ENCODE results near the gene MTERF4. TPM values are rescaled to one million over a fixed set of nuclear protein-coding genes. Genes with fewer than 3 reads are reported as not detected.

The MTERF4 gene
- total RNA-seq, 2 donors from 2014 or later, result 33.2 to 42.5 TPM

DNA sequence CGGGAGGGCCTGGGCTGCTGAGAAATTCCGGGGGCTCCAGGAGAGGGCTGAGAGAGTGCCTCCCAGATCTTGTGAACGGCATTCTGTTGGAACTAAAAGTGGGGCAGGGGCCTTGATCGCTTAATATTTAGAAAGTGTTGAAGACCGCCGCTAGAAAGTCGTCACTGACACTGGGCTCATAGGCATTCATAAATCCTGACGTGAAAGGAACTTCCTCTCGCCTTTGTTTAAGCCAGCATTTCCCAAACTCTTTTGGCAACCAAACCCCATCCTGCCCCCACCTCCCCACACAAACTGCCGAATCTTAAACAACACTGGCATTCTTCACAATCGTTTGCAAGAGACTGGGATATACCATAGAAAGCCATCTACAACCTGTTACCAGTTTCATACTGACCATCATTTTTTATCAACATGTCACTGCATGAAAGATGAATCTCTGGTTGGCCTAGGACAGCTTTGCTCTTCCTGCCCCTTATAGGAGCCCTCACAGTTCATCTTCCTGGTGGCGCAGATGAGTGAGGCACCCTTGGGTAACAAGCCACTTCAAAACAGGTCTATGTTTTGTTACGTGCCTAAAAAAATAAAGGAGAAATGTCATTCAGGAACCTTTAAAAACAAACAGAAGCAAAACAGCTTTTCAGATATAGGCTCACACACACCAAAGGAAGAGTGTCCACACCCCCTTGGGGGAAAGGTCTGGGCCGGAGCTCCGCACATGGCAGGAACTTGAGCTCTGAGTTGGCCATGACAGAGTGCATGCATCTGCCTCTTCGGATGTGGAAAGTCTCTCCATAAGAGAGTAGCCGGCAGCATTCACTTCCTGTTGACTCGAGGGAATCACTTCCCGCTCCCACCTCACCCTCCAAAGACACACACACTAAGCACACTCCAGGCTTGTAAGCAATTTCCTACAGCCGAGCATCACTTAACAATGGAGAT is 13.0 kb downstream of the MTERF4 start:
- H3K27me3 Mint-ChIP-seq (ENCODE audit: insufficient read depth), result no peaks in the 10 kb centered on the region
- DNase-seq, result no peak
- peaks cover 68% of the 10 kb centered on the region for H3K36me3 Mint-ChIP-seq (ENCODE audit: low read depth)
- TF ChIP-seq, protein P1, sequence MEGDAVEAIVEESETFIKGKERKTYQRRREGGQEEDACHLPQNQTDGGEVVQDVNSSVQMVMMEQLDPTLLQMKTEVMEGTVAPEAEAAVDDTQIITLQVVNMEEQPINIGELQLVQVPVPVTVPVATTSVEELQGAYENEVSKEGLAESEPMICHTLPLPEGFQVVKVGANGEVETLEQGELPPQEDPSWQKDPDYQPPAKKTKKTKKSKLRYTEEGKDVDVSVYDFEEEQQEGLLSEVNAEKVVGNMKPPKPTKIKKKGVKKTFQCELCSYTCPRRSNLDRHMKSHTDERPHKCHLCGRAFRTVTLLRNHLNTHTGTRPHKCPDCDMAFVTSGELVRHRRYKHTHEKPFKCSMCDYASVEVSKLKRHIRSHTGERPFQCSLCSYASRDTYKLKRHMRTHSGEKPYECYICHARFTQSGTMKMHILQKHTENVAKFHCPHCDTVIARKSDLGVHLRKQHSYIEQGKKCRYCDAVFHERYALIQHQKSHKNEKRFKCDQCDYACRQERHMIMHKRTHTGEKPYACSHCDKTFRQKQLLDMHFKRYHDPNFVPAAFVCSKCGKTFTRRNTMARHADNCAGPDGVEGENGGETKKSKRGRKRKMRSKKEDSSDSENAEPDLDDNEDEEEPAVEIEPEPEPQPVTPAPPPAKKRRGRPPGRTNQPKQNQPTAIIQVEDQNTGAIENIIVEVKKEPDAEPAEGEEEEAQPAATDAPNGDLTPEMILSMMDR (conservative IDR thresholded peaks at IDR 0.05), result no peak
- Histone ChIP-seq H3K9ac (ENCODE audit: extremely low read depth, low read length, poor library complexity, severe bottlenecking) (no peak overlapping the region), H3K27ac (ENCODE audit: low read depth, low read length) (no peak overlapping the region), H3K36me3 (ENCODE audit: control insufficient read depth, insufficient read depth, low read length) (peaks cover 63% of the 10 kb centered on the region), H3K9me3 (ENCODE audit: control insufficient read depth, low read length) (no peaks in the 10 kb centered on the region), H3K4me3 (ENCODE audit: low read length) (no peak overlapping the region), H3K4me1 (ENCODE audit: control insufficient read depth, insufficient read depth, low read length) (peaks cover 3% of the 10 kb centered on the region), H3K27me3 (ENCODE audit: control insufficient read depth, insufficient read depth, low read length, poor library complexity, severe bottlenecking) (no peaks in the 10 kb centered on the region)
- 88 to 89% methylated on average over 18 to 20 of the region's 20 CpGs for WGBS, 2 experiments (ENCODE audit: insufficient coverage in 1 of 2, insufficient read length in 1 of 2)
- H3K27ac Mint-ChIP-seq, result no peak overlapping the region
- H3K9me3 Mint-ChIP-seq, result no peaks in the 10 kb centered on the region
- no peak overlapping the region for H3K4me3 Mint-ChIP-seq
- peaks cover 11% of the 10 kb centered on the region for H3K4me1 Mint-ChIP-seq

DNA sequence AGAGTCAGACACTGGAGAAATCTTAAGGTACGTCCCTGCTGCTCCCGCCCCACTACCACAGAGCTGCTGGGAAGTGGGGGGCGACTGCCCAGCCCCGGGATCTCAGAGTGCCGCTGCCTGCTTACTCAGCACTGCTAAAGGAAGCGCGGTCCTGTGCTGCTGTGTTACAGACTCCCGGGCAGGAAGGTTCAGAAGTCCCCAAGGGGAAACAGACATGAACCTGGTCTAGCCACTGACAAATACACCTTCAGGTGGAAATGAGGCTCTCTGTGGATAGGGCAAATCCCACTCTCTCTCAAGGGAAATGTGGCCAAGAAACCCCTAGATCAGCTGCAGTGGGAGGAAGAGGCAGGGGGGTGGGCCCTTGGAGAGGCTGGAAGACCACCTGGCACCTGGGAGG is 13.7 kb downstream of the MTERF4 start:
- TF ChIP-seq, protein P1 (conservative IDR thresholded peaks at IDR 0.05), result no peak
- peaks cover 65% of the 10 kb centered on the region for H3K36me3 Mint-ChIP-seq (ENCODE audit: low read depth)
- no peak overlapping the region for H3K4me3 Mint-ChIP-seq
- H3K27ac Mint-ChIP-seq, result no peak overlapping the region
- DNase-seq, result no peak
- H3K4me1 Mint-ChIP-seq, result peaks cover 6% of the 10 kb centered on the region
- no peaks in the 10 kb centered on the region for H3K4me1 ChIP-seq (ENCODE audit: control insufficient read depth, insufficient read depth, low read length)
- H3K27me3 ChIP-seq (ENCODE audit: control insufficient read depth, insufficient read depth, low read length, poor library complexity, severe bottlenecking), result no peaks in the 10 kb centered on the region
- H3K27me3 Mint-ChIP-seq (ENCODE audit: insufficient read depth), result no peaks in the 10 kb centered on the region
- H3K4me3 ChIP-seq (ENCODE audit: low read length), result no peak overlapping the region
- H3K36me3 ChIP-seq (ENCODE audit: control insufficient read depth, insufficient read depth, low read length), result peaks cover 59% of the 10 kb centered on the region
- H3K9ac ChIP-seq (ENCODE audit: extremely low read depth, low read length, poor library complexity, severe bottlenecking), result no peak overlapping the region
- no peaks in the 10 kb centered on the region for H3K9me3 ChIP-seq (ENCODE audit: control insufficient read depth, low read length)
- WGBS, 2 experiments (ENCODE audit: insufficient coverage in 1 of 2, insufficient read length in 1 of 2), result 94% methylated on average over 5 to 8 of the region's 8 CpGs
- no peak overlapping the region for H3K27ac ChIP-seq (ENCODE audit: low read depth, low read length)
- no peaks in the 10 kb centered on the region for H3K9me3 Mint-ChIP-seq

DNA sequence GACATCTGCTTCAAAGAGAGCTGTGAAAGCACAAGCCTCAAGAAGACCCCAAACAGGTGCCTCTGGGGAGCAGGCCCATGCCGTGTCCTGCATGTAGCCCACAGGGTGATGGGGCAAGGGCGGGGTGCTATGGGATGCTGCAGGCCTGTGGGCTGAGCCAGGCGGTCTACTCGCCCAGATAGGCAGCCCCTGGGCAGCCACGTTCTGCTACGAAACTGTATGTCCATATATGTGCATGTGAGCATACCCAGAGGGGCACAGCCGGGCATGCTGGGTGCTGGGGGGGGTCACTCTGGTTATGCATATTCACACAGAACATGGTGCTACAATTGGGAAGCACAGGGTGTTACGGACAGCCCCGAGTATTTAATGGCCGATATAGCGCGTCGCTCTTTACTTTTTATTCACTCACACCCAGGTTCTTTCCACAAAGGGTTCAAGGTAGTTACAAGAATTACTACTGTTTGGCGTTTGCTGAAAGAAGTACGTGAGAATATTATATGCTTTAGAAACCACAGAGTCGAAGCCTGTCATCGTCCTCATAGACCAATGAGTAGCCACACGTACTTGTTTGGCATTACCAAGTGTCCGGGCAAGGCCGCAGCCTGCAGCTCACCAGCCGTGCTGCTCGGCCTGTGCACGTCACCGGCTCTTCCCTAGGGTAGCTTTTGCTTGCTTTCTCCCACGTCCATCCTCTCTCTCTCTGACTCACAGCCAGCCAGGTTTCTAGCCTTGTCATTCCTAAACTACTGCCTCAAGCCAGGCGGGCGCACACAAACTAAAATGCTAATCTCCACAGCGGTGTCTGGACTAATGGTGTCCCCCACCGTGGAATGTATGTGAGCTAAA is 14.4 kb downstream of the MTERF4 start:
- no peak overlapping the region for H3K4me3 Mint-ChIP-seq
- 96% methylated on average over 27 to 29 of the region's 29 CpGs for WGBS, 2 experiments (ENCODE audit: insufficient coverage in 1 of 2, insufficient read length in 1 of 2)
- Histone ChIP-seq H3K36me3 (ENCODE audit: control insufficient read depth, insufficient read depth, low read length) (peaks cover 54% of the 10 kb centered on the region), H3K9ac (ENCODE audit: extremely low read depth, low read length, poor library complexity, severe bottlenecking) (no peak overlapping the region), H3K27me3 (ENCODE audit: control insufficient read depth, insufficient read depth, low read length, poor library complexity, severe bottlenecking) (no peaks in the 10 kb centered on the region), H3K4me3 (ENCODE audit: low read length) (no peak overlapping the region), H3K9me3 (ENCODE audit: control insufficient read depth, low read length) (no peaks in the 10 kb centered on the region), H3K27ac (ENCODE audit: low read depth, low read length) (no peak overlapping the region), H3K4me1 (ENCODE audit: control insufficient read depth, insufficient read depth, low read length) (no peaks in the 10 kb centered on the region)
- no peaks in the 10 kb centered on the region for H3K9me3 Mint-ChIP-seq
- peaks cover 60% of the 10 kb centered on the region for H3K36me3 Mint-ChIP-seq (ENCODE audit: low read depth)
- TF ChIP-seq, protein P1 (conservative IDR thresholded peaks at IDR 0.05), result no peak
- DNase-seq, result no peak
- no peaks in the 10 kb centered on the region for H3K27me3 Mint-ChIP-seq (ENCODE audit: insufficient read depth)
- peaks cover under 1% of the 10 kb centered on the region for H3K4me1 Mint-ChIP-seq
- H3K27ac Mint-ChIP-seq, result no peak overlapping the region

Measured in endodermal cell (in vitro differentiated cells).